Uterus (tissue), 2 donors: ENCODE data around the gene ACSS2.

Experiments
- POLR2A ChIP-seq, 2 donors: fragments of 450-650 bp; IDR thresholded peaks; one replicate each; pipeline ENCODE4 v1.6.1; 2016; ENCODE audit warnings: antibody characterized with exemption in 2 of 2, mild to moderate bottlenecking in 1 of 2, moderate library complexity in 1 of 2
- TF ChIP-seq, protein P1 (sequence below), 4 experiments: fragments of 200-600 bp in 2 of 4; fragments of 450-650 bp in 2 of 4; sonication (generic) in 2 of 4; IDR thresholded peaks; one replicate each; pipeline ENCODE4 v1.5.1; 2016 to 2019; ENCODE audit warnings: antibody characterized with exemption in 4 of 4, mild to moderate bottlenecking in 2 of 4, moderate library complexity in 1 of 4

DNA sequence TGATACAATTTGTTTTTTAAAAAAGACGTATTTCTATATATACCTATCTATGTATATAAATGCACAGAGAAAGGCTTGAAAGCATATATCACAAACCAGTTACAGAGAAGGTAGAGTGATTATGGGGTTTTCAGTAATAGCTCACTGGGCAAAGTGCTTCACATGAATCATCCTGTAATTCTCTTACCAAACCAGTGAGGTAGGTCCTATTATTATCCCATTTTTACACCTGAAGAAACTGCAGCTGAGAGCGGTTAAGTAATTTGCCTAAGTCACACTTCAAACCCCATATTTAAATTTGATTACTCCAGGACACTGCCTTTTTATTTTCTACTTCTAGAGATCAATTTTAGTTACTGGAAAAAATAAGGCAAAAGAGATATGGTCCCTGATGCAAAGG, 74.8 kb downstream of the ACSS2 start:
- TF ChIP-seq, protein P1, sequence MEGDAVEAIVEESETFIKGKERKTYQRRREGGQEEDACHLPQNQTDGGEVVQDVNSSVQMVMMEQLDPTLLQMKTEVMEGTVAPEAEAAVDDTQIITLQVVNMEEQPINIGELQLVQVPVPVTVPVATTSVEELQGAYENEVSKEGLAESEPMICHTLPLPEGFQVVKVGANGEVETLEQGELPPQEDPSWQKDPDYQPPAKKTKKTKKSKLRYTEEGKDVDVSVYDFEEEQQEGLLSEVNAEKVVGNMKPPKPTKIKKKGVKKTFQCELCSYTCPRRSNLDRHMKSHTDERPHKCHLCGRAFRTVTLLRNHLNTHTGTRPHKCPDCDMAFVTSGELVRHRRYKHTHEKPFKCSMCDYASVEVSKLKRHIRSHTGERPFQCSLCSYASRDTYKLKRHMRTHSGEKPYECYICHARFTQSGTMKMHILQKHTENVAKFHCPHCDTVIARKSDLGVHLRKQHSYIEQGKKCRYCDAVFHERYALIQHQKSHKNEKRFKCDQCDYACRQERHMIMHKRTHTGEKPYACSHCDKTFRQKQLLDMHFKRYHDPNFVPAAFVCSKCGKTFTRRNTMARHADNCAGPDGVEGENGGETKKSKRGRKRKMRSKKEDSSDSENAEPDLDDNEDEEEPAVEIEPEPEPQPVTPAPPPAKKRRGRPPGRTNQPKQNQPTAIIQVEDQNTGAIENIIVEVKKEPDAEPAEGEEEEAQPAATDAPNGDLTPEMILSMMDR (IDR thresholded peaks at IDR 0.05): no peak
- no peak for TF ChIP-seq POLR2A (IDR thresholded peaks at IDR 0.05)
